Astrocyte of the cerebellum (primary cell): Measurements from ENCODE around the gene ZNF329.

ENCODE experiments used
- DNase-seq: peaks from one replicate; pipeline ENCODE4 v3.0.0-alpha.2; 2011; ENCODE audit warnings: low read depth
- H3K4me3 ChIP-seq: 2 replicates; pipeline ENCODE4 v1.5.1; 2011; ENCODE audit warnings: mild to moderate bottlenecking, low read depth, low read length, moderate library complexity
- in situ Hi-C: cut with HindIII; loops from 2 replicates; pipeline ENCODE4 v1.10.0; 2017; ENCODE audit warnings: low sequenced_read_pairs
- TF ChIP-seq, protein P1 (sequence below): IDR thresholded peaks from 2 replicates; pipeline ENCODE4 v1.5.1; 2012; ENCODE audit warnings: low read length, low read depth, moderate library complexity, mild to moderate bottlenecking; ENCODE audit errors: missing control alignments

Gene ZNF329

GRCh38 chr19:58170860-58171259 lies 20.3 kb upstream of the ZNF329 start:
- in situ Hi-C loops, result no loop called here
- TF ChIP-seq, protein P1, sequence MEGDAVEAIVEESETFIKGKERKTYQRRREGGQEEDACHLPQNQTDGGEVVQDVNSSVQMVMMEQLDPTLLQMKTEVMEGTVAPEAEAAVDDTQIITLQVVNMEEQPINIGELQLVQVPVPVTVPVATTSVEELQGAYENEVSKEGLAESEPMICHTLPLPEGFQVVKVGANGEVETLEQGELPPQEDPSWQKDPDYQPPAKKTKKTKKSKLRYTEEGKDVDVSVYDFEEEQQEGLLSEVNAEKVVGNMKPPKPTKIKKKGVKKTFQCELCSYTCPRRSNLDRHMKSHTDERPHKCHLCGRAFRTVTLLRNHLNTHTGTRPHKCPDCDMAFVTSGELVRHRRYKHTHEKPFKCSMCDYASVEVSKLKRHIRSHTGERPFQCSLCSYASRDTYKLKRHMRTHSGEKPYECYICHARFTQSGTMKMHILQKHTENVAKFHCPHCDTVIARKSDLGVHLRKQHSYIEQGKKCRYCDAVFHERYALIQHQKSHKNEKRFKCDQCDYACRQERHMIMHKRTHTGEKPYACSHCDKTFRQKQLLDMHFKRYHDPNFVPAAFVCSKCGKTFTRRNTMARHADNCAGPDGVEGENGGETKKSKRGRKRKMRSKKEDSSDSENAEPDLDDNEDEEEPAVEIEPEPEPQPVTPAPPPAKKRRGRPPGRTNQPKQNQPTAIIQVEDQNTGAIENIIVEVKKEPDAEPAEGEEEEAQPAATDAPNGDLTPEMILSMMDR, result no peak
- no peak for DNase-seq
- H3K4me3 ChIP-seq, result no peak overlapping the region

DNA sequence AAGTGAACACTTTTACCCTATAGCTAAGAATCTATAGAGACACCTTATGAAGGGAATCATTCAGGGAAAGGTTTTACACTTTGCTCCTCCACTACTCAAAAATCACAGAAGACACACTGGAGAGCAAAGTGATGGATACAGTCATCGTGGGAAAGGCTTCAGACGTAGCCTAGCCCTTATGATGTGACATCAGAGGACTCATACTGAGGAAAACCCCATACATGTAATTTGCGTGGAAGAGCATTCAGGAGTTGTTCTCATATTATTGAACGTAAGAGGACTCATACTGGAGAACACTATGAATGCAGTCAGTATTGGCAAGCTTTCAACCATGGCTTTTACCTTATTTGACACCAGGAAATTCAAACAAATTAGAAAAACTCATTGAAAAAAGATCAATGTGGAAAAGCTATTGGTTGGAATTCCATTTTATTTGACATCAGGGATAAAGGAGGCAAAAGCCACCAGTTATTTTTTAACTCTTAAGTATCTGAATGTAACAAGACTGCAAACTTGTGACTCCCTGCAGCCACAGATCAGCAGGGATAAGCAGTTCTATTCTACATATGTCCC lies 16.2 kb upstream of the ZNF329 start:
- TF ChIP-seq, protein P1, result no peak
- in situ Hi-C loops, result loop anchor here (5.0 kb wide), 1 partner anchor 39 kb away; no protein-coding TSS in a partner anchor
- no peak for DNase-seq
- H3K4me3 ChIP-seq, result no peak overlapping the region

GRCh38 chr19:58166268-58166667 lies 15.7 kb upstream of the ZNF329 start:
- in situ Hi-C loops, result loop anchor here (5.0 kb wide), 1 partner anchor 39 kb away; no protein-coding TSS in a partner anchor
- DNase-seq, result no peak

GRCh38 chr19:58157045-58157728 lies 6.6 kb upstream of the ZNF329 start:
- TF ChIP-seq, protein P1, result no peak
- in situ Hi-C loops, result no loop called here
- no peak overlapping the region for H3K4me3 ChIP-seq
- no peak for DNase-seq

More at GRCh38 chr19:58166268-58166667, 15.7 kb upstream of the ZNF329 start:
- no peak overlapping the region for H3K4me3 ChIP-seq
- TF ChIP-seq, protein P1, result no peak

DNA sequence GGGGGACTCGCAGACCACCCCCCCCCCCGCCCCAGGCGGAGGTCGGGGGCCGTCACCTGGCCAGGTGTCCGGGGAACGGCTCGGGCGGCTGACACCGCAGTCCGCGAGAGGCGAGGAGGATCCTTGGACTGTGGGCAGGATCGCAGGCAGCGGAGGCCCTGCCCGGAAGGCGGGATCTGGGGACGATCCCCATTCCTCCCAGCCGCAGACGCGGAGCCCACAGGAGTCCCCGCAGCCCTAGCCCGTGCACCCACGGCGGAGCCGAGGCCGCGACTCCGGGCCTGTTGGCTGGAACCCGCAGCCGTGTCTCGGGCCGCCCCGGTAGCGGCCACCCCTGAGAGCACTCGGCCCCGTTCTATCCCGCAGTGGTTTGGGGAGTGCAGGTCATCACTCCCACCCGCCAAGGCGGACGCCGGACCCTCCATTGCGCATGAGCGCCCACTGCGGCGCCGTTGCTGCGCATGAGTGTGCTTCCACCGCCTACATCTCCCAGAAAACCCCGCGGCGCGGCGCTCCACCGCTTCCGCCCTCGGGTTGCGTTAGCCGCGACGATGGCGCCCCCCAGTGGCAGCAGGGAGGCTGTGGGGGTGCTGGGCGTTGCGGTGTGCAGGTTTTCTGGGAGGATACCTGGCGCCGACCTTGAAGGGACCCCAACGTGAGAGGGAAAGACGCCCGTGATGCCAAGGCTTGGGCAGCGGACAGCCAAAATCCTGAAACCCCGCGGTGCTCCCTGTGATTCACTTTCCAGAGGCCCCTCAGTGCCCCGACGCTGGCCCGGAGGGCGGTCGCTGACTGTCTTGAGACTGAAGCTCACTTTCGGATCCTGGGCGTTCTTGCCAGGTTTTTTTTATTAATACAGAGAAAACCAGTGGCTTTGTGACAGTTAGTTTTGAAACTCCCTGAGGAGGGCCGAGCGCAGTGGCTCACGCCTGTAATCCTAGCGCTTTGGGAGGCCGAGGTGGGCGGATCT lies 4.4 kb upstream of the ZNF329 start:
- H3K4me3 ChIP-seq, result peak overlapping the region; percentile 84
- TF ChIP-seq, protein P1, result peak; percentile 93
- in situ Hi-C loops, result no loop called here
- peak; percentile 84 for DNase-seq

- H3K4me3 ChIP-seq, result peak overlapping the region; percentile 84
- in situ Hi-C loops, result no loop called here
- TF ChIP-seq, protein P1, result no peak
- DNase-seq, result no peak
These were observed 3.7 kb upstream of the ZNF329 start for GRCh38 chr19:58154287-58154678.
